Measurements from ENCODE around the gene PCDH8.
"Not testable (repeated sequence)": the region's sequence is repeated elsewhere in the genome, so short reads cannot be mapped to it uniquely, and the experiment has no call there.

The PCDH8 gene

GRCh38 chr13:52850072-52850395, 1.6 kb upstream of the PCDH8 start:
- no peak for DNase-seq

- peak; percentile 52 to 78 for DNase-seq
Observed at GRCh38 chr13:52849291-52850071, 1.0 kb upstream of the PCDH8 start.

- DNase-seq: peak in 1 of 2 experiments; percentile 56
Observed at GRCh38 chr13:52847682-52848432, 583 bp downstream of the PCDH8 start.

GRCh38 chr13:52847322-52847681, 1.1 kb downstream of the PCDH8 start:
- DNase-seq: no peak

GRCh38 chr13:52846567-52847321, 1.7 kb downstream of the PCDH8 start:
- peak; percentile 56 to 65 for DNase-seq

GRCh38 chr13:52845766-52846566, 2.5 kb downstream of the PCDH8 start:
- peak; percentile 82 to 87 for DNase-seq

- peak; percentile 54 to 76 for DNase-seq
Observed at GRCh38 chr13:52845334-52845761, 3.1 kb downstream of the PCDH8 start.

GRCh38 chr13:52844836-52845235, 3.6 kb downstream of the PCDH8 start:
- DNase-seq: no peak

GRCh38 chr13:52842441-52842840, 6.0 kb downstream of the PCDH8 start:
- no peak for DNase-seq

GRCh38 chr13:52840066-52840465, 8.4 kb downstream of the PCDH8 start:
- DNase-seq: no peak

- no peak for DNase-seq
Observed at GRCh38 chr13:52838433-52839107, 9.9 kb downstream of the PCDH8 start.

GRCh38 chr13:52837850-52838249, 10.6 kb downstream of the PCDH8 start:
- no peak for DNase-seq

- DNase-seq: no peak
Observed at GRCh38 chr13:52835071-52835839, 13.2 kb downstream of the PCDH8 start.

GRCh38 chr13:52833296-52833875, 15.1 kb downstream of the PCDH8 start:
- DNase-seq: no peak

GRCh38 chr13:52832313-52832712, 16.1 kb downstream of the PCDH8 start:
- DNase-seq: no peak

- no peak for DNase-seq
Observed at GRCh38 chr13:52830946-52831345, 17.5 kb downstream of the PCDH8 start.

- peak; percentile 95 to 98 for DNase-seq
Observed at GRCh38 chr13:52827839-52828238, 20.6 kb downstream of the PCDH8 start.

GRCh38 chr13:52817886-52818285, 30.6 kb downstream of the PCDH8 start:
- not testable (repeated sequence) for DNase-seq

- DNase-seq: no peak
Observed at GRCh38 chr13:52815330-52815729, 33.1 kb downstream of the PCDH8 start.

- no peak for DNase-seq
Observed at GRCh38 chr13:52812941-52813340, 35.5 kb downstream of the PCDH8 start.

GRCh38 chr13:52811841-52812240, 36.6 kb downstream of the PCDH8 start:
- peak in 1 of 2 experiments; percentile 18 for DNase-seq
